Measurements from ENCODE around the gene CLASP2.
"Not testable (repeated sequence)": the region's sequence is repeated elsewhere in the genome, so short reads cannot be mapped to it uniquely, and the experiment has no call there.

The CLASP2 gene

GRCh38 chr3:33451994-33452393, 266.1 kb downstream of the CLASP2 start:
- DNase-seq (ENCODE audit: low read depth), result not testable (repeated sequence)

- DNase-seq (ENCODE audit: low read depth), result no peak
Measured at GRCh38 chr3:33447958-33448357, 270.1 kb downstream of the CLASP2 start.

DNA sequence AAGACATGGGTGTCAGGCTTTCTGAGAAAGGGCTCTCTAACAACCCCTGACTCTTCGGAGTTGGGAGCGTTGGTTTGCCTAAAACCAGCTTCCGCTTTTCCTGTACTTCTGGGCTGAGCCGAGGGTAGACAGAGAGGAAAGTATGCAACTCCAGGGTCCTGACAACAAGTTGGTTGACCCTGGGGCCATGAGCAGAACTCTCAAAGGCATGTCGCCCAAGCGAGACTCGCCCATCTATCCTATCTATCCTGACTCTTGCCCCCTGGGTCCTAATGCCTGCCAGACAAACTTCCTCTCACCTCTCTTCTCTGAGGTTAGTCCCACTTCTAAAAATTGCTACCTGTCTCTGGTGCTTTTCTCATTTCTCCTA, 270.8 kb downstream of the CLASP2 start:
- DNase-seq (ENCODE audit: low read depth), result not testable (repeated sequence)

Data from stimulated activated CD8-positive, alpha-beta memory T cell treated with anti-CD3 and anti-CD28 coated beads, Interleukin-15, amount 100 ng/mL, for 24 hours (primary cell).